ENCODE measurements around the gene CCDC92B.
A peak's percentile ranks its signal among the peaks of the same experiment; 100 is the strongest.

Gene CCDC92B

GRCh38 chr17:2777242-2777867, 27.9 kb upstream of the CCDC92B start:
- no peak for DNase-seq

- peak; percentile 70 for DNase-seq
Measured at GRCh38 chr17:2776589-2777241, 27.3 kb upstream of the CCDC92B start.

- DNase-seq = no peak
Measured at GRCh38 chr17:2775206-2775605, 25.8 kb upstream of the CCDC92B start.

- no peak for DNase-seq
Measured at GRCh38 chr17:2770129-2770528, 20.7 kb upstream of the CCDC92B start.

GRCh38 chr17:2758870-2759269, 9.4 kb upstream of the CCDC92B start:
- no peak for DNase-seq

GRCh38 chr17:2755891-2756724, 6.7 kb upstream of the CCDC92B start:
- DNase-seq = peak; percentile 33

GRCh38 chr17:2751491-2751890, 2.0 kb upstream of the CCDC92B start:
- no peak for DNase-seq

- peak; percentile 14 for DNase-seq
Measured at GRCh38 chr17:2750721-2751120, 1.3 kb upstream of the CCDC92B start.

GRCh38 chr17:2749784-2750181, 331 bp upstream of the CCDC92B start:
- peak; percentile 54 for DNase-seq

GRCh38 chr17:2745317-2746037, 4.0 kb downstream of the CCDC92B start:
- no peak for DNase-seq

GRCh38 chr17:2737693-2738092, 11.8 kb downstream of the CCDC92B start:
- no peak for DNase-seq

- no peak for DNase-seq
Measured at GRCh38 chr17:2736956-2737355, 12.5 kb downstream of the CCDC92B start.

- no peak for DNase-seq
Measured at GRCh38 chr17:2735896-2736295, 13.6 kb downstream of the CCDC92B start.

- DNase-seq = no peak
Measured at GRCh38 chr17:2734939-2735338, 14.5 kb downstream of the CCDC92B start.

- DNase-seq = no peak
Measured at GRCh38 chr17:2731807-2732206, 17.6 kb downstream of the CCDC92B start.

- no peak for DNase-seq
Measured at GRCh38 chr17:2730764-2731353, 18.6 kb downstream of the CCDC92B start.

- DNase-seq = no peak
Measured at GRCh38 chr17:2724784-2725164, 24.7 kb downstream of the CCDC92B start.

GRCh38 chr17:2723997-2724783, 25.3 kb downstream of the CCDC92B start:
- DNase-seq = no peak

GRCh38 chr17:2723505-2723996, 25.9 kb downstream of the CCDC92B start:
- no peak for DNase-seq

GRCh38 chr17:2722611-2723010, 26.8 kb downstream of the CCDC92B start:
- no peak for DNase-seq

- DNase-seq = no peak
Measured at GRCh38 chr17:2721603-2722002, 27.8 kb downstream of the CCDC92B start.

- no peak for DNase-seq
Measured at GRCh38 chr17:2719861-2720260, 29.6 kb downstream of the CCDC92B start.

All from NCI-H748 treated with DMSO at 0.1 percent for 48 hours (cell line).